Esophagus squamous epithelium (tissue), 4 donors: ENCODE measurements around the gene TIGD2.

Source experiments
- POLR2A ChIP-seq, 4 donors: fragments of 450-650 bp; IDR thresholded peaks; one replicate each; pipeline ENCODE4 v1.6.1; 2017; ENCODE audit warnings: antibody characterized with exemption in 4 of 4, mild to moderate bottlenecking in 4 of 4, moderate library complexity in 3 of 4
- TF ChIP-seq, protein P1 (sequence below), 6 experiments: fragments of 450-650 bp in 4 of 6; fragments of 200-600 bp in 2 of 6; sonication (generic) in 2 of 6; IDR thresholded peaks; one replicate each; pipeline ENCODE4 v1.5.1; 2016 to 2019; ENCODE audit warnings: antibody characterized with exemption in 6 of 6, mild to moderate bottlenecking in 4 of 6, moderate library complexity in 4 of 6

DNA sequence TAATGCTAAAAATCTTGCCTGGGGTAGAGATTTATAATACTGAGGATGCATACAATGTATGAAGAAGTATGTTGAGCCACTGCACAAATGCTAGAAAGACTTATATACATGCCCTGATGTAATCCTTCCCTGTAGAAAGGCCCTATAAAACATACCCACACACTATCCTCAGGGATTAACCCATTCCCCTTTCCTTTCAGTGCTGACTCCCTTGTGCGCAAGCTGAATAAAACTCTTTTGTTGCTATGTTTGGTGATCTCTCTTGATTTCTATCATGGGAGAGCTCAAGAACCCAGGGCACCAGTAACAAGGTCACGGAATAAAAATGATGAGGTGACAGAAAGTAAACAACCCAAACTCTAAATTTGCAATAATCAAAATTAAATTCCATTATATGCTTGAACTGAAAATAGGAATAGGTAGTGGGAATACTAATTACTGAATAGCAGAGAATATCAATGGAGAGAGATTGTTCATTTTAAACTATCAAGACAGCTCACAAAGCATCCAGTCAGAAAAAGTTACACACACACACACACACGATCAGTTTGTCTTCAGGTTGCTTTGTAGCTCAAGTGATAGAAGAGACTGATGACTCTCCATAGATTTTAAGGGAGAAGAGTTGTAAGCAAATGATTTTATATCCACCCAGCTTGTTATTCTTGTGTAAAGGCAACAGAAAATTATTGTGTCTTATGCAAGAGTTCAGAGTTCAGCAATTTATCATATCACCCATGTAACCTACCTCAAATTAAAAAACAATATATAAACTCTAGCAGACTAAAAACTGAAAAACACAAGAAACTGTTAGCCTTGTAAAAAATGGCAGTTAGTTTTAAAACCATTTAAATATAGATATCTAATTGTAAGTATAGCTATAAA is 14.8 kb downstream of the TIGD2 start:
- TF ChIP-seq POLR2A (IDR thresholded peaks at IDR 0.05), result no peak
- TF ChIP-seq, protein P1, sequence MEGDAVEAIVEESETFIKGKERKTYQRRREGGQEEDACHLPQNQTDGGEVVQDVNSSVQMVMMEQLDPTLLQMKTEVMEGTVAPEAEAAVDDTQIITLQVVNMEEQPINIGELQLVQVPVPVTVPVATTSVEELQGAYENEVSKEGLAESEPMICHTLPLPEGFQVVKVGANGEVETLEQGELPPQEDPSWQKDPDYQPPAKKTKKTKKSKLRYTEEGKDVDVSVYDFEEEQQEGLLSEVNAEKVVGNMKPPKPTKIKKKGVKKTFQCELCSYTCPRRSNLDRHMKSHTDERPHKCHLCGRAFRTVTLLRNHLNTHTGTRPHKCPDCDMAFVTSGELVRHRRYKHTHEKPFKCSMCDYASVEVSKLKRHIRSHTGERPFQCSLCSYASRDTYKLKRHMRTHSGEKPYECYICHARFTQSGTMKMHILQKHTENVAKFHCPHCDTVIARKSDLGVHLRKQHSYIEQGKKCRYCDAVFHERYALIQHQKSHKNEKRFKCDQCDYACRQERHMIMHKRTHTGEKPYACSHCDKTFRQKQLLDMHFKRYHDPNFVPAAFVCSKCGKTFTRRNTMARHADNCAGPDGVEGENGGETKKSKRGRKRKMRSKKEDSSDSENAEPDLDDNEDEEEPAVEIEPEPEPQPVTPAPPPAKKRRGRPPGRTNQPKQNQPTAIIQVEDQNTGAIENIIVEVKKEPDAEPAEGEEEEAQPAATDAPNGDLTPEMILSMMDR (IDR thresholded peaks at IDR 0.05), result no peak
